SK-N-SH (cell line): ENCODE data around the gene DAB2IP. TPM values are rescaled to one million over a fixed set of nuclear protein-coding genes. Genes with fewer than 3 reads are reported as not detected.

Experiments
- CTCF ChIA-PET: fragments of 300-600, 350-600 bp; formaldehyde crosslinking; extraction: SDS; loops from one replicate; lab custom pipeline; 2021; lab: Yijun Ruan, JAX
- POLR2A ChIA-PET: fragments of 350-600 bp; sonication (Branson Sonifier 250); formaldehyde crosslinking; extraction: SDS; loops from one replicate; lab custom pipeline; 2020; ENCODE audit warnings: antibody characterized with exemption, inconsistent platforms; lab: Yijun Ruan, JAX
- DNase-seq: peaks from one replicate; pipeline ENCODE4 v3.0.0; 2012
- H2AFZ ChIP-seq: fragments of 200-600 bp; sonication (generic); 2 replicates; pipeline ENCODE4 v1.8.1; 2016; ENCODE audit warnings: antibody characterized with exemption, mild to moderate bottlenecking, low read depth
- H3F3A ChIP-seq: fragments of 200-600 bp; sonication (generic); replicated peaks from 2 replicates; pipeline ENCODE3; 2016; ENCODE audit warnings: antibody characterized with exemption, mild to moderate bottlenecking; ENCODE audit not compliant: insufficient read depth
- H3K27ac ChIP-seq, 2 experiments: fragments of 200-500 bp in 1 of 2; fragments of 200-600 bp in 1 of 2; sonication (Bioruptor generic) in 1 of 2; sonication (generic), shearing (Covaris generic) in 1 of 2; 2 replicates each; pipeline versions ENCODE4 v1.5.1 to v1.6.1; 2014 to 2016; ENCODE audit warnings: low read depth in 2 of 2, inconsistent platforms in 1 of 2, low read length in 1 of 2, mild to moderate bottlenecking in 1 of 2, mixed read lengths in 1 of 2
- H3K27me3 ChIP-seq: fragments of 200-600 bp; sonication (generic), shearing (Covaris generic); 2 replicates; pipeline ENCODE4 v1.6.1; 2016; ENCODE audit warnings: mixed run types; ENCODE audit not compliant: insufficient read depth
- H3K36me3 ChIP-seq, 2 experiments: fragments of 200-500 bp in 1 of 2; fragments of 200-600 bp in 1 of 2; sonication (Bioruptor generic) in 1 of 2; sonication (generic) in 1 of 2; replicated peaks in 1 of 2; 2 replicates each; pipeline versions ENCODE3 to v1.5.1; 2014 to 2016; ENCODE audit warnings: low read length in 1 of 2, mild to moderate bottlenecking in 1 of 2; ENCODE audit not compliant: insufficient read depth in 2 of 2, control insufficient read depth in 1 of 2
- H3K4me1 ChIP-seq, 2 experiments: fragments of 200-500 bp in 1 of 2; fragments of 200-600 bp in 1 of 2; sonication (Bioruptor generic) in 1 of 2; sonication (generic), shearing (Covaris generic) in 1 of 2; 2 replicates each; pipeline versions ENCODE4 v1.5.1 to v1.6.1; 2014 to 2016; ENCODE audit warnings: low read depth in 1 of 2, low read length in 1 of 2, mixed run types in 1 of 2; ENCODE audit not compliant: insufficient read depth in 2 of 2, control insufficient read depth in 1 of 2
- H3K4me2 ChIP-seq: fragments of 200-600 bp; sonication (generic), shearing (Covaris generic); 2 replicates; pipeline ENCODE4 v1.6.1; 2017; ENCODE audit warnings: mixed run types
- H3K4me3 ChIP-seq, 2 experiments: fragments of 200-500 bp in 1 of 2; fragments of 200-600 bp in 1 of 2; sonication (Bioruptor generic) in 1 of 2; sonication (generic), shearing (Covaris generic) in 1 of 2; 2 replicates each; pipeline versions ENCODE4 v1.5.1 to v1.8.1; 2014 to 2016; ENCODE audit warnings: low read depth in 2 of 2, inconsistent platforms in 1 of 2, low read length in 1 of 2, mild to moderate bottlenecking in 1 of 2, mixed read lengths in 1 of 2, moderate library complexity in 1 of 2
- H3K79me2 ChIP-seq: fragments of 200-600 bp; sonication (generic); 2 replicates; pipeline ENCODE4 v1.8.1; 2017; ENCODE audit warnings: mild to moderate bottlenecking; ENCODE audit not compliant: insufficient read depth
- H3K9ac ChIP-seq: fragments of 200-600 bp; sonication (generic); 2 replicates; pipeline ENCODE4 v1.6.1; 2017; ENCODE audit warnings: mixed run types
- H3K9me2 ChIP-seq: fragments of 200-600 bp; sonication (generic); 2 replicates; pipeline ENCODE4 v1.6.1; 2017; ENCODE audit warnings: mixed run types
- H3K9me3 ChIP-seq: fragments of 200-600 bp; sonication (generic); 2 replicates; pipeline ENCODE4 v1.6.1; 2017; ENCODE audit warnings: mixed run types, mild to moderate bottlenecking, moderate library complexity
- H4K20me1 ChIP-seq: fragments of 200-600 bp; sonication (generic); 2 replicates; pipeline ENCODE4 v1.6.1; 2017; ENCODE audit warnings: mild to moderate bottlenecking, mixed run types; ENCODE audit not compliant: insufficient read depth
- ELF1 ChIP-seq: IDR thresholded peaks from 2 replicates; pipeline ENCODE4 v1.4.0; 2012
- EP300 ChIP-seq, 2 experiments: IDR thresholded peaks; 2 replicates each; pipeline versions ENCODE4 v1.4.0 to v1.6.1; 2012; ENCODE audit warnings: borderline replicate concordance in 1 of 2, low read depth in 1 of 2, low read length in 1 of 2
- EZH2phosphoT487 ChIP-seq: fragments of 200-600 bp; sonication (generic); IDR thresholded peaks from 2 replicates; pipeline ENCODE4 v1.6.1; 2017; ENCODE audit warnings: low read depth, mixed run types, mild to moderate bottlenecking, antibody characterized with exemption, moderate library complexity, borderline replicate concordance
- FOSL2 ChIP-seq: IDR thresholded peaks from 2 replicates; pipeline ENCODE4 v1.4.0; 2012; ENCODE audit warnings: low read depth, mild to moderate bottlenecking, moderate library complexity, borderline replicate concordance
- FOXM1 ChIP-seq: IDR thresholded peaks from 2 replicates; pipeline ENCODE4 v1.4.0; 2012; ENCODE audit warnings: low read depth, mild to moderate bottlenecking
- GABPA ChIP-seq: IDR thresholded peaks from 2 replicates; pipeline ENCODE4 v1.4.0; 2012; ENCODE audit warnings: low read depth, mild to moderate bottlenecking
- GATA2 ChIP-seq: sonication (generic); formaldehyde crosslinking; IDR thresholded peaks from 2 replicates; pipeline ENCODE4 v1.5.0; 2020; ENCODE audit warnings: mild to moderate bottlenecking, missing genetic modification reagents
- MXI1 ChIP-seq: IDR thresholded peaks from 2 replicates; pipeline ENCODE4 v1.6.1; 2012; ENCODE audit warnings: mild to moderate bottlenecking, low read depth, low read length, improper control_type of control experiment
- NFIC ChIP-seq: IDR thresholded peaks from 2 replicates; pipeline ENCODE4 v1.4.0; 2012; ENCODE audit warnings: borderline replicate concordance
- NRF1 ChIP-seq: IDR thresholded peaks from 2 replicates; pipeline ENCODE4 v1.6.1; 2012; ENCODE audit warnings: low read depth, mild to moderate bottlenecking, low read length
- RFX5 ChIP-seq: IDR thresholded peaks from 2 replicates; pipeline ENCODE4 v1.6.1; 2012; ENCODE audit warnings: mild to moderate bottlenecking, improper control_type of control experiment, low read length
- RXRA ChIP-seq: IDR thresholded peaks from 2 replicates; pipeline ENCODE4 v1.4.0; 2012; ENCODE audit warnings: low read depth, mild to moderate bottlenecking, borderline replicate concordance
- SIN3A ChIP-seq: IDR thresholded peaks from 2 replicates; pipeline ENCODE4 v1.6.1; 2012; ENCODE audit warnings: low read depth, mild to moderate bottlenecking, low read length, moderate library complexity, borderline replicate concordance
- SMC3 ChIP-seq: IDR thresholded peaks from 2 replicates; pipeline ENCODE4 v1.6.1; 2012; ENCODE audit warnings: low read depth, low read length, improper control_type of control experiment
- TEAD4 ChIP-seq: IDR thresholded peaks from 2 replicates; pipeline ENCODE4 v1.4.0; 2012; ENCODE audit warnings: mild to moderate bottlenecking, borderline replicate concordance; ENCODE audit not compliant: insufficient read depth
- WGBS: methylation state at CpG from one replicate; pipeline ENCODE4 v1.1.6; 2017; ENCODE audit warnings: low lambda C conversion rate; 5-methylcytosine and 5-hydroxymethylcytosine counted together
- polyA plus RNA-seq, 3 experiments: library from polyadenylated mRNA; depleted of rRNA; stranded (reverse); fragments of >200 nt; gene quantifications; 2 replicates each; pipeline ENCODE4 v1.2.3, GENCODE V29; 2012
- TF ChIP-seq, protein P1 (sequence below): fragments of 150-350 bp; IDR thresholded peaks from 2 replicates; pipeline ENCODE4 v1.6.1; 2016; ENCODE audit warnings: mild to moderate bottlenecking, low read depth, low read length

The DAB2IP gene
- polyA plus RNA-seq, 1 of the 3 experiments (the other 2 are of a cell fraction) = 21.4 TPM

DNA sequence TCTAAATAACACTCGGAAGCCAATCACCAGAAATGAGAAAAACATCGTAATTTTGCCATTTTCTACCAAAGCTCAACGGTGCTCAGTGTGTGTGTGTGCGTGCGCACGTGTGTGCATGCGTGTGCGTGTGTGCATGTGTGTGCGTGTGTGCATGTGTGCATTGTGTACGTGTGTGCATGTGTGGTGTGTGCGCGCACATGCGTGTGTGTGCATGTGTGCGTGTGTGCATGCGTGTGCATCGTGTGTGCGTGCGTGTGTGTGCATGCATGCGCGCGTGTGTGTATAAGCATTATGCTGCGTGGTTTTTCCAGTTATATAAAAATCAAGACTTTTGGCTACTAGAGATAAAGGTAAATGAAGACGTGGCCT, 165.0 kb downstream of the DAB2IP start:
- Histone ChIP-seq H2AFZ (no peak overlapping the region), H3F3A (no peaks in the 10 kb centered on the region), H3K4me2 (no peak overlapping the region), H3K36me3 (no peaks in the 10 kb centered on the region)
- DNase-seq = no peak
- POLR2A ChIA-PET = no interaction called here
- 89% methylated on average over 23 of the region's 23 CpGs for WGBS
- no peak for TF ChIP-seq EP300 (IDR thresholded peaks at IDR 0.05; ENCODE audit: borderline replicate concordance in 1 of 2, low read depth in 1 of 2, low read length in 1 of 2)
- TF ChIP-seq MXI1 = no peak
- no peak for TF ChIP-seq NRF1
- no peak for TF ChIP-seq RFX5
- no peak for TF ChIP-seq TEAD4
- no peak for TF ChIP-seq SMC3
- TF ChIP-seq SIN3A = no peak
- no peak for TF ChIP-seq FOSL2
- TF ChIP-seq FOXM1 = no peak
- TF ChIP-seq GATA2 = no peak
- no peak for TF ChIP-seq GABPA
- TF ChIP-seq, all 33 proteins: peak for 0
- no peaks in the 10 kb centered on the region for H4K20me1 ChIP-seq
- no peak overlapping the region for H3K4me3 ChIP-seq
- H3K9ac ChIP-seq = no peak overlapping the region
- H3K27ac ChIP-seq = no peak overlapping the region
- no peaks in the 10 kb centered on the region for H3K9me3 ChIP-seq
- H3K4me1 ChIP-seq = peaks cover 0 to 20% of the 10 kb centered on the region in 2 experiments; a peak in 2 of 4 replicates
- H3K27me3 ChIP-seq = no peaks in the 10 kb centered on the region
- H3K79me2 ChIP-seq = no peaks in the 10 kb centered on the region
- no peaks in the 10 kb centered on the region for H3K9me2 ChIP-seq
- CTCF ChIA-PET = no interaction called here

DNA sequence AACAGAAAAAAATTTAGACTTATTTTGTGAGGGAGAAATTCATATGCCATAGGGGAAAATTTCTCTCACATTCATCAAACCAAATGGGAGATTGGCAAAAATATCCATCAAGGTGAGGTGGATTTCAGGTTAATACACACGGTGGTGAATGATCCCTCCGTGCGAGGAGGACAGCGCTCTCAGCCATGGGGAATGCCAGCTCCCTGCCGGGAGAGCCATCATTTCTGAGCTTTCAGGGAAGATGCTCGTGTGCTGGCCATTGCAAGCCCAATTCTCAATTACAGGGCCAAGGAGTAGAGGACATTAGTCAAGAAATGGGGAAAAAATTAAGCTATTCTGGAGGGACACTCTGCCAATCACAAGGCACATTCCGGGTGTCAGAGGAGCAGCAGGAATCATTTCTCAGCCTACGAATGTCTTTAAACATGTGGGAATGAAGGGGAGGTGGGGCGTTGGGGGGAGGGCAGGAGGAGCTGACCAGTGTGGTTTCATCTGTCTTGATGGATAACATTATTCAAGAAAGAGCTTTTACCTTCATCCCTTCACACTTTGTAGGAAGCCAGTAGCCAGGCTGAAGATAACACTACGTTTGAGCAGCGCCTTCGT, 165.5 kb downstream of the DAB2IP start:
- no peaks in the 10 kb centered on the region for H3F3A ChIP-seq
- H3K9me2 ChIP-seq = no peaks in the 10 kb centered on the region
- no peaks in the 10 kb centered on the region for H4K20me1 ChIP-seq
- H2AFZ ChIP-seq = no peak overlapping the region
- CTCF ChIA-PET = no interaction called here
- H3K79me2 ChIP-seq = no peaks in the 10 kb centered on the region
- no peak for DNase-seq
- no peaks in the 10 kb centered on the region for H3K27me3 ChIP-seq
- no peaks in the 10 kb centered on the region for H3K9me3 ChIP-seq
- H3K4me2 ChIP-seq = no peak overlapping the region
- peaks cover 0 to 20% of the 10 kb centered on the region in 2 experiments; a peak in 2 of 4 replicates for H3K4me1 ChIP-seq
- POLR2A ChIA-PET = no interaction called here
- H3K27ac ChIP-seq = no peak overlapping the region
- no peaks in the 10 kb centered on the region for H3K36me3 ChIP-seq
- WGBS = 90% methylated on average over 12 of the region's 12 CpGs
- H3K9ac ChIP-seq = no peak overlapping the region
- no peak overlapping the region for H3K4me3 ChIP-seq
- TF ChIP-seq RXRA (no peak), TEAD4 (no peak), NRF1 (no peak), ELF1 (no peak), NFIC (no peak), EZH2phosphoT487 (no peak), MXI1 (no peak)
- TF ChIP-seq, protein P1, sequence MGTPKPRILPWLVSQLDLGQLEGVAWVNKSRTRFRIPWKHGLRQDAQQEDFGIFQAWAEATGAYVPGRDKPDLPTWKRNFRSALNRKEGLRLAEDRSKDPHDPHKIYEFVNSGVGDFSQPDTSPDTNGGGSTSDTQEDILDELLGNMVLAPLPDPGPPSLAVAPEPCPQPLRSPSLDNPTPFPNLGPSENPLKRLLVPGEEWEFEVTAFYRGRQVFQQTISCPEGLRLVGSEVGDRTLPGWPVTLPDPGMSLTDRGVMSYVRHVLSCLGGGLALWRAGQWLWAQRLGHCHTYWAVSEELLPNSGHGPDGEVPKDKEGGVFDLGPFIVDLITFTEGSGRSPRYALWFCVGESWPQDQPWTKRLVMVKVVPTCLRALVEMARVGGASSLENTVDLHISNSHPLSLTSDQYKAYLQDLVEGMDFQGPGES = no peak
- TF ChIP-seq, all 33 proteins: peak for 0
